HepG2 (cell line): ENCODE results near the gene TMEM33. TPM values are rescaled to one million over a fixed set of nuclear protein-coding genes. Genes with fewer than 3 reads are reported as not detected.
A peak's percentile ranks its signal among the peaks of the same experiment; 100 is the strongest.

Experiments used
- ATF5 ChIP-seq: sonication (generic); formaldehyde crosslinking; IDR thresholded peaks from 2 replicates; pipeline ENCODE4 v1.4.0; 2020; ENCODE audit warnings: mild to moderate bottlenecking, low read depth, missing genetic modification reagents
- BRF2 ChIP-seq: sonication (generic); formaldehyde crosslinking; IDR thresholded peaks from 2 replicates; pipeline ENCODE4 v1.8.1; 2022; ENCODE audit warnings: mild to moderate bottlenecking, missing genetic modification reagents
- CENPT ChIP-seq: sonication (generic); formaldehyde crosslinking; IDR thresholded peaks from 2 replicates; pipeline ENCODE4 v1.8.0; 2022; ENCODE audit warnings: low read depth, mild to moderate bottlenecking, moderate library complexity, missing genetic modification reagents
- EED ChIP-seq: sonication (generic); formaldehyde crosslinking; IDR thresholded peaks from 2 replicates; pipeline ENCODE4 v1.5.0; 2020; ENCODE audit warnings: mild to moderate bottlenecking, missing genetic modification reagents
- ELK4 ChIP-seq: sonication (generic); formaldehyde crosslinking; IDR thresholded peaks from 2 replicates; pipeline ENCODE4 v1.9.0; 2021; ENCODE audit warnings: missing genetic modification reagents, borderline replicate concordance
- ETV5 ChIP-seq: IDR thresholded peaks from 2 replicates; pipeline ENCODE4 v1.6.1; 2018; ENCODE audit warnings: missing biosample characterization, missing genetic modification reagents, inconsistent platforms, borderline replicate concordance
- GABPA ChIP-seq, 2 experiments: IDR thresholded peaks; 2 replicates each; pipeline ENCODE4 v1.6.1; 2011 to 2016; ENCODE audit warnings: low read depth in 2 of 2, low read length in 1 of 2, missing biosample characterization in 1 of 2, missing genetic modification characterization in 1 of 2
- GPBP1L1 ChIP-seq: sonication (generic); formaldehyde crosslinking; IDR thresholded peaks from 2 replicates; pipeline ENCODE4 v1.5.0; 2020; ENCODE audit warnings: mild to moderate bottlenecking, missing genetic modification reagents
- KLF15 ChIP-seq: sonication (generic); formaldehyde crosslinking; IDR thresholded peaks from 2 replicates; pipeline ENCODE4 v1.8.1; 2023; ENCODE audit warnings: borderline replicate concordance, mild to moderate bottlenecking, inconsistent platforms, missing genetic modification reagents, mixed read lengths
- KLF16 ChIP-seq, 2 experiments: sonication (generic) in 1 of 2; formaldehyde crosslinking in 1 of 2; IDR thresholded peaks; 2 replicates each; pipeline versions ENCODE4 v1.6.1 to v1.8.0; 2016 to 2023; ENCODE audit warnings: missing genetic modification reagents in 2 of 2, missing compliant biosample characterization in 1 of 2
- REPIN1 ChIP-seq: sonication (generic); formaldehyde crosslinking; IDR thresholded peaks from 2 replicates; pipeline ENCODE4 v1.8.0; 2022; ENCODE audit warnings: missing genetic modification reagents, low read depth, mild to moderate bottlenecking, borderline replicate concordance
- SMAD3 ChIP-seq: sonication (generic); formaldehyde crosslinking; IDR thresholded peaks from 2 replicates; pipeline ENCODE4 v1.4.0; 2020; ENCODE audit warnings: missing genetic modification reagents
- STAT6 ChIP-seq: sonication (generic); formaldehyde crosslinking; IDR thresholded peaks from 2 replicates; pipeline ENCODE4 v1.4.0; 2020; ENCODE audit warnings: missing genetic modification reagents, mild to moderate bottlenecking, borderline replicate concordance
- TGIF2 ChIP-seq: IDR thresholded peaks from 2 replicates; pipeline ENCODE4 v1.6.1; 2016; ENCODE audit warnings: control low read depth, missing compliant biosample characterization
- WIZ ChIP-seq: sonication (generic); formaldehyde crosslinking; IDR thresholded peaks from 2 replicates; pipeline ENCODE4 v1.5.1; 2020; ENCODE audit warnings: mild to moderate bottlenecking, missing genetic modification reagents
- ZNF512 ChIP-seq: sonication (generic); formaldehyde crosslinking; IDR thresholded peaks from 2 replicates; pipeline ENCODE4 v1.4.0; 2020; ENCODE audit warnings: mild to moderate bottlenecking, missing genetic modification reagents
- ZSCAN31 ChIP-seq: sonication (generic); formaldehyde crosslinking; IDR thresholded peaks from 2 replicates; pipeline ENCODE4 v1.5.0; 2020; ENCODE audit warnings: low read depth, mild to moderate bottlenecking, missing genetic modification reagents
- polyA plus RNA-seq, 8 experiments: library from polyadenylated mRNA; depleted of rRNA in 3 of 8; stranded (reverse) in 7 of 8; unstranded in 1 of 8; fragments of >200 nt; fragmentation: Illumina TruSeq in 4 of 8; extraction: Trizol in 4 of 8; gene quantifications; 2 replicates each; pipeline versions ENCODE4 v1.2.1 to v1.2.3, GENCODE V29; 2011 to 2016; ENCODE audit warnings: low read depth in 4 of 8, missing spikeins in 1 of 8, mixed read lengths in 1 of 8; ENCODE audit not compliant: insufficient read depth in 1 of 8
- total RNA-seq, 5 experiments: library from RNA; depleted of rRNA; stranded (reverse); fragments of >200 nt; fragmentation: Illumina TruSeq; extraction: Trizol; gene quantifications; 2 replicates each; pipeline ENCODE4 v1.2.3, GENCODE V29; 2016; ENCODE audit warnings: low read depth in 1 of 5

TMEM33 gene
- total and polyA plus RNA-seq, 2 of the 13 experiments (the other 11 are each of a cell fraction or from before 2014, with no cell fraction given), result 36.1 to 66.6 TPM

- TF ChIP-seq STAT6 (peak; percentile 77; the same call in 1 of the 2 replicates), KLF15 (CRISPR knock-in tag) (no peak; the same call in 1 of the 2 replicates), REPIN1 (CRISPR knock-in tag) (no peak; the same call in 1 of the 2 replicates), ATF5 (CRISPR knock-in tag) (no peak), GABPA (IDR thresholded peaks at IDR 0.05; ENCODE audit: low read depth, low read length) (peak; percentile 93), GABPA (CRISPR knock-in tag; IDR thresholded peaks at IDR 0.05; ENCODE audit: low read depth) (peak; percentile 97), BRF2 (CRISPR knock-in tag) (no peak), ZSCAN31 (CRISPR knock-in tag) (0 out of 2 replicates have a peak, but pooled peaks have one; percentile 46), TGIF2 (CRISPR knock-in tag) (peak; percentile 90), ZNF512 (CRISPR knock-in tag) (no peak), CENPT (CRISPR knock-in tag) (no peak), SMAD3 (CRISPR knock-in tag) (0 out of 2 replicates have a peak, but pooled peaks have one; percentile 37), GPBP1L1 (CRISPR knock-in tag) (no peak), KLF16 (CRISPR knock-in tag; IDR thresholded peaks at IDR 0.05) (peak in 1 of 2 experiments; percentile 85; a peak in 2 of 4 replicates), ELK4 (CRISPR knock-in tag) (no peak), ETV5 (CRISPR knock-in tag) (peak; percentile 70), WIZ (peak; percentile 86; the same call in 1 of the 2 replicates), EED (CRISPR knock-in tag) (no peak; the same call in 1 of the 2 replicates)
Observed at GRCh38 chr4:41990365-41991111, 55.3 kb downstream of the TMEM33 start, which contains the start of gene SLC30A9 (continued).
